Daoy (cell line): Measurements from ENCODE around the gene SCYGR7. TPM values are rescaled to one million over a fixed set of nuclear protein-coding genes. Genes with fewer than 3 reads are reported as not detected.
"Not testable (repeated sequence)": the region's sequence is repeated elsewhere in the genome, so short reads cannot be mapped to it uniquely, and the experiment has no call there.

Experiments used
- DNase-seq: peaks from one replicate; pipeline ENCODE4 v3.0.0-alpha.2; 2015; ENCODE audit warnings: low read depth
- total RNA-seq: library from RNA; depleted of rRNA; stranded (reverse); fragments of >200 nt; shearing (Covaris generic); gene quantifications from 2 replicates; pipeline ENCODE4 v1.2.3, GENCODE V29; 2014; rRNA removed

Gene SCYGR7
- total RNA-seq, result not detected in 2 replicates

GRCh38 chr2:227728035-227728434, at the start of gene SCYGR7:
Gene SCYGR7, plus strand, starts transcription at chr2:227728335. Its CDS starts 0 bp downstream, at chr2:227728335.
- DNase-seq, result no peak

GRCh38 chr2:227684258-227684657, 43.9 kb upstream of the SCYGR7 start:
- no peak for DNase-seq

GRCh38 chr2:227687189-227687588, 40.9 kb upstream of the SCYGR7 start:
- DNase-seq, result no peak

GRCh38 chr2:227696990-227697679, 31.0 kb upstream of the SCYGR7 start:
- DNase-seq, result no peak

DNA sequence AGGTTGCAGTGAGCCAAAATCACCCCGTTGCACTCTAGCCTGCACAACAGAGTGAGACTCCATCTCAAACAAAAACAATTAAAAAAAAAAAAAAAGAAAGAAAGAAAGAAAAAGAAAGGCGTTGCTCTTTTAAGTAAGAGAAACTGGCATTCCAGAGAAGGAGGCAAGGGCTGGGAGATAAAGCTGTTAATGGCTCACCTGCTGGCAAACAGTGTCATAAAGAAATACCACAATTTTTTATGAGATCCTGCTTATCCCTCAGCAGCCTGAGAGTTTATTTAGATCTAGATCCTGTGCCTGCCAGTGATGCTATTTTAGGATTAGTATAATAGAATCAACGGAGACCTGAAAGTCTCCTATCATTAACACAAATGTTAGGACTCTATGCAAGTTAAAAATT, 26.6 kb upstream of the SCYGR7 start:
- DNase-seq, result no peak

DNA sequence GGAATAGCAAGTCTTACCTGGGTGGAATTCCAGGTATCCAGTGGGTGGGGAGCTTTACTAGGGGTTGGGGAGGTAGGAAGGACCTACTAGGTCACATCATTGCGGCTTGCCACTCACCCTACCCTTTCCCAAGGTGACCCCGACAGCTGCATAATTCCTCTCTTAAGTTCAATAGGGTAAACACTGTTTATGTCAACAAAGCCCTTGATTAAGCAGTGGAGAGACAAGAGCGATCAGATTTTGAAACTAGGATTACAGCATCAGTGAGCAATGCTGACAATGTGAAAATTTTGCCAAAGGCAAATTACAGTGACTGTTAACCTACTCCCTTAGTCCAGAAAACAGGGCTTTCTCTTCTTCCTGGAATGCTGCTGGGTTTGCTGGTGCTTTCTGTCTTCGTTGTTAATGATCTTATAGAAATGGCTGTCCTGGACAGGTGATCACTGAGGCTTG, 24.8 kb upstream of the SCYGR7 start:
- DNase-seq, result peak; percentile 38

DNA sequence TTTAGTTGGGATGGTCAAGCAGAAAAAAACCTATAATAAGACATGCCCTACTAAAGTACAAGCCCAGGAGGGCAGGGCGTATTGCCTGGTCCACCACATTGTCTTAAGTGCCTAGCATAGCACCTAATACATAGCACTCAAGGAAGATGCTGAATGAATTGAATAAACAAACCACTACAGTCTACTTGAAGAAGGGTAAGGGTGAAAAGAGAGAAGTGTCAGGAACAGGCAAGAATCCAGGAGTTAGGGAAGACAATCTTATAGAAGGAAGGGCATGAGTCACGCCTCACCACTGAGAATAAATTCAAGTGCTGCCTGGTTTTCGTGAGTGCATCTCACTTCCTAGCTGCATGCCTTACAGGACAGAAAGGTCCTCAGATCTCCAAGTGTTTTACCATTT, 24.2 kb upstream of the SCYGR7 start:
- DNase-seq, result peak; percentile 61

DNA sequence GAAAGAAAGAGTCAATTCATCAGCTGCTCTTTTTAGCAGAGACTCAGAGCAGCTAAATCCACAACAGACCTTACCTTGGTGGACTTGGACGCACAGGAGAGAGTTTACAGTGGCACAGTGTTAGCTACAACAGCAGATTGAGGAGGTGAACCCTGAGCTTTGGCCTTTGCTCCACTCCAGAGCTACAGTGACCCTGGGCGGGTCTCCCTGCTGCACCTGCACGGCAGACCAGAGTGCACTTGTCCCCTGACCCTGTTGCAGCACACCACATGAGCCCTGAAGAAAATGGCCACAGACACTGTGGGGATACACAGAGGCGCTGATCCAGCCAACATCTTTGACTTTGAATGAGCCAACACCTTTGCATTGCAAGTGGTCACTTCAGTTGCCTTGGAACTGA, 21.3 kb upstream of the SCYGR7 start:
- no peak for DNase-seq

- DNase-seq, result no peak
These were observed 20.7 kb upstream of the SCYGR7 start for GRCh38 chr2:227707390-227707789.

DNA sequence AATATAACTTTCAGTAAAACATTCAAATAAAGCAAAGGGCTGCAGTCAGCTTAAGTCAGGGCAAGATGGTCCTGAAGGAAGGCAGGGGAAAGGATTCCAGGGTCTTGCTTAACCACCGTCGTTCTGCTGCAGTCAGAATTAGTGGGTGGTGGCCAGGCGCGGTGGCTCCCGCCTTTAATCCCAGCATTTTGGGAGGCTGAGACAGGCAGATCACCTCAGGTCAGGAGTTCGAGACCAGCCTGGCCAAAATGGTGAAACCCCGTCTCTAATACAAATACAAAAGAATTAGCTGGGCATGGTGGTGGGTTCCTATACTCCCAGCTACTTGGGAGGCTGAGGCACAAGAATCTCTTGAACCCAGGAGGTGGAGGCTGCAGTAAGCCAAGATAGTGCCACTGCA, 17.1 kb upstream of the SCYGR7 start:
- no peak for DNase-seq

DNA sequence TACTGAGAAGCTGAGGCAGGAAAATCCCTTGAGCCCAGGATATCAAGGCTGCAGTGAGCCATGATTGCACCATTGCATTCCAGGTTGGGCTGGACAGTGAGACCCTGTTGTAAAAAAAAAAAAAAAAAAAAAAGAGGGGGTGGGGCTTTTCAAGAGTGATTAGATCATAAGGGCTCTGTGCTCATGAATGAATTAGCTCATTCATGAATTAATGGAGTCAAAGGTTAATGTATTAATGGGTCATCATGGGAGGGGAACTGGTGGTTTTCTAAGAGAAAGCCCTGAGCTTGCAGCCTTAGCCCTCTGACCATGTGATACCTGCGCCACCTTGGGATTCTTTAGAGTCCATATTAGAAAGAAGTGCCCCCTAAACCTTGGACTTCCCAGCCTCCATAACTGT, 14.8 kb upstream of the SCYGR7 start:
- DNase-seq, result no peak

DNA sequence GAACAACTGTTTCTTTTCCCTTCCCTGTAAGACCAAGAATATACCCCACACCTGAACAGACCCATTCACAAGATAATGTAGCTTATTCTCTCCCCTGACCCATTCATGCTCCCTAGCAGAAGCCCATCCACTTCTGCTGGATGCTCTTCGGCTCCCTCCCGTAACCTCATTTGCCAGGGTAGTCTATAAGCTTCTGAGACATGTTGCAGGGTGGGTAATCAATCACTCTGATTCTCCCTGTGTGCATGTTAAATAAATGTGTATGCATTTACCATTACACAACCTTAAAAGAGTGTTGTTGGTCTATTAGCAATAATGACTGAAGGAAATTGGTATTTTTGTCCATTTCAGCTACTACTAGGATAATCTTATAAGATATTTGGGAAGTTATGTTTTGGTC, 11.6 kb upstream of the SCYGR7 start:
- no peak for DNase-seq

DNA sequence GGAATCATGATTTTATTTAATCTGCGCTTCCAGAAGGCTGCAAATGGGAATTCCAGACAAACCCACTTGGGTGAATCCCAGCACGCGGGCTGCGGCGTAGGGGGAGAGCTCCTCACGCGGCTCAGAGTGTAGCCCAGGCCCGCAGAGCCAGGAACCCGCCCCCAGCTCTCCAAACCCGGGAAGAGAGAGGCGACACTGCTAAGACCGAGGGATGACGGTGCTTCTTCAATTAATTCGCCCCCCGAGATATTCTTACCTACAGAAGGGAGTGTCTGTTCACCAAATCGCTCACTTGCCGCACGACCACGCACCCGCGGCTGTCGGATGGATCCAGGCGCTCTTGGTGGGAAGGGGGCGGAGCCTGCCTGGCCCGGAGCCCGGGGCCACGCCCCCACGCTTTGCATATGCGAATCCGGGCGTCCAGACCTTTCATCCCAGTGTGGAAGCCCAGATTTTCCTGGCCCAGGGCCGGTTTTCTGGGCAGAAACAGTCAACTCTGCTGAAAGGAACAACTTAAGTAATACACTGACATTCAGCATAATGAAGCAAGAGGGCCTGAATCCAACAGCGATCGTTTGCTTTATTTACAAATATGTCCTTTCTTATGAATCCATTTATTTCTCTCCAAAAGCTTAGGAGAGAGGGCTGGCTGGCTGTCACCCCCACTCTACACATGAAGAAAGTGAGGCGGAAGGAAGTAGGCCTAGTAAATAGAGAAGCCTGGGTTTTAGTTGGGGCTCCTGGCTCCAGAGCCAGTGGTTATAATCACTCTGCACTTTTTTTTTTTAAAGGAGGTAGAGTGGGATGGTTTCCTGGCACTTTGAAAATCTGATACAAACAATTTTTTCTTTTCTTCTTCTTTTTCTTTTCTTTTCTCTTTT, 10.2 kb upstream of the SCYGR7 start, which contains the start of gene SLC19A3:
Gene SLC19A3 (minus strand): TSS at position 342 of the 881 bp plus-strand sequence. CDS start 15,710 bp downstream, outside the sequence.
- DNase-seq, result peak; percentile 84

GRCh38 chr2:227719641-227720040, 8.5 kb upstream of the SCYGR7 start:
- no peak for DNase-seq

GRCh38 chr2:227720680-227721079, 7.5 kb upstream of the SCYGR7 start:
- no peak for DNase-seq

DNA sequence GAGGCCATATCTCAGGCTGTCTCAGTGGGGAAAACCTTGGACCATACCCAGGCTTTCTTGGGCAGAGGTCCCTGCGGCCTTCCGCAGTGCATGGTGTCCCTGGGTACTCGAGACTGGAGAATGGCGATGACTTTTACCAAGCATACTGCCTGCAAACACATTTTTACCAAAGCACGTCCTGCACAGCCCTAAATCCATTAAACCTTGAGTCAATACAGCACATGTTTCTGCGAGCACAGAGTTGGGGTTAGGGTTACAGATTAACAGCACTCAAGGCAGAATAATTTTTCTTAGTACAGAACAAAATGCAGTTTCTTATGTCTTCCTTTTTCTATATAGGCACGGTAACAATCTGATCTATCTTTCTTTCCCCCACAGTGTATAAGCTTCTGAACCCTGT, 5.3 kb upstream of the SCYGR7 start:
- not testable (repeated sequence) for DNase-seq

GRCh38 chr2:227724394-227725039, 3.6 kb upstream of the SCYGR7 start, which contains the start of gene SCYGR6:
Gene SCYGR6, minus strand, starts transcription at chr2:227724757. Its CDS starts 0 bp downstream, at chr2:227724757.
- no peak for DNase-seq

GRCh38 chr2:227739351-227739750, 11.2 kb downstream of the SCYGR7 start:
- DNase-seq, result no peak

- DNase-seq, result peak; percentile 53
These were observed 12.6 kb downstream of the SCYGR7 start for GRCh38 chr2:227740705-227741104.

DNA sequence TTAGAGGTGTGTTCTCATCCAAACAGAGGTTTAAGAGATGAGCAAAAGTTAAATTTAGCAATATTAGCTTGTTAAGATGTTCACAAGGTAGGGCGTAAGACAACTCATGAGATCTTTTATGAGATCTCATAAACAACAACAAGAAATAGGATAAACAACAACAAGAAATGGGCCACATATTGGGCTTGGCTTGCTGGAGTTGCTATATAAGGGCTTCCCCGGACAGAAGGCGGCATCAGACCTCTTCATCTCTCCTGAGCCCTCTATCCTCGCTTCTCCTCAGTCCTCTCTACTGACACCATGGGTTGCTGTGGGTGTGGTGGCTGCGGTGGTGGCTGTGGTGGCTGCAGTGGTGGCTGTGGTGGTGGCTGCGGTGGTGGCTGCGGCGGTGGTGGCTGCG, 17.5 kb downstream of the SCYGR7 start, which contains the start of gene SCYGR8:
Gene SCYGR8 (plus strand): TSS at position 301 of the 400 bp plus-strand sequence. CDS start 0 bp downstream, at position 301.
- DNase-seq, result no peak

GRCh38 chr2:227748079-227748478, 19.9 kb downstream of the SCYGR7 start:
- peak; percentile 50 for DNase-seq

GRCh38 chr2:227756261-227756660, 28.1 kb downstream of the SCYGR7 start:
- DNase-seq, result not testable (repeated sequence)
